LoVo (cell line): Measurements from ENCODE around the gene TAAR5.
"Not testable (repeated sequence)": the region's sequence is repeated elsewhere in the genome, so short reads cannot be mapped to it uniquely, and the experiment has no call there.

Experiments
- DNase-seq: peaks from one replicate; pipeline ENCODE4 v3.0.0-alpha.2; 2016; ENCODE audit warnings: low spot score

Gene TAAR5

DNA sequence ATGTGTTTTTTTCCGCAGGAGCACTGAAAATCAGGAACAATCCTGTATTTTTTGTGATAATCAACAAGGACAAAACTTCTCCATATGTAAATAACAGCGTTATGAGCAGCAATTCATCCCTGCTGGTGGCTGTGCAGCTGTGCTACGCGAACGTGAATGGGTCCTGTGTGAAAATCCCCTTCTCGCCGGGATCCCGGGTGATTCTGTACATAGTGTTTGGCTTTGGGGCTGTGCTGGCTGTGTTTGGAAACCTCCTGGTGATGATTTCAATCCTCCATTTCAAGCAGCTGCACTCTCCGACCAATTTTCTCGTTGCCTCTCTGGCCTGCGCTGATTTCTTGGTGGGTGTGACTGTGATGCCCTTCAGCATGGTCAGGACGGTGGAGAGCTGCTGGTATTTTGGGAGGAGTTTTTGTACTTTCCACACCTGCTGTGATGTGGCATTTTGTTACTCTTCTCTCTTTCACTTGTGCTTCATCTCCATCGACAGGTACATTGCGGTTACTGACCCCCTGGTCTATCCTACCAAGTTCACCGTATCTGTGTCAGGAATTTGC lies 19.2 kb downstream of the TAAR5 start, which contains the start of gene TAAR6:
TSS of gene TAAR6 (plus strand) at position 102 of the 557 bp plus-strand sequence. CDS start at position 102, 0 bp downstream.
- DNase-seq = no peak

DNA sequence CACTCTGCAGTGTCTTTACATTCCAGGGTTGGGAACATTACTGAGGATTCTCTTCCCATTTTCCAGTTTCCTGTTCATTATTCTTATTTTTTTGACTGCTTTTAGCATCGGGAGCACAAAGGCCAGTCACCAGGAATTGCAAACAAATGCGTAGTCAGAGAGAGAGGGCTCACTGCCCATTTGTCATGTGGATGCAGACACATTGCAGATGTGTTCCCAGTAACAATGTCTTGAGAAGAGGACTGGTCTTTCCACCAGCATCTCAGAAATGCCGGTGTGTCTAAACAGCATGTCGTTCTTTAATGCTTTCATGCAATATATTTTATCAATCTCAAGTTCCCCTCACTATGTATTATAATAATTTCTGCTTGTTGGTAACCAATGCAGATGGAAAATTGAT lies 20.4 kb downstream of the TAAR5 start:
- DNase-seq = no peak

DNA sequence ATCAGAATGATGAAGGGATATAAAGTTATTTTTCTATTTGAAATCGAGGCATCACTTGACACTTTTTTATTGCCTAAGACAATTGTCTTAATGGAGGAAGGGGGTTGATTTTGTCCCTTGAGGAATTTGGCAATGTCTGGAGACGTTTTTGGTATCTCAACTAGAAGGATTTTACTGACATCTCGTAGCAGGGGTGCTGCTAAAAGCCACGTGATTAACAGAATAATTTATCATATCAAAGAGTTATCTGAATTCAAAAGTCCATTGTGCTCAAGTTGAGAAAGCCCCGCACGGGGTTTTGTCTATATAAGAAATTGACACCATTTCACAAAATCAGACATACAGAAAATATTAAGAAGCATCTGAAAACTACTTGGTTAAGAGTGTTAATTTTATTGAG lies 20.9 kb downstream of the TAAR5 start:
- DNase-seq = no peak

DNA sequence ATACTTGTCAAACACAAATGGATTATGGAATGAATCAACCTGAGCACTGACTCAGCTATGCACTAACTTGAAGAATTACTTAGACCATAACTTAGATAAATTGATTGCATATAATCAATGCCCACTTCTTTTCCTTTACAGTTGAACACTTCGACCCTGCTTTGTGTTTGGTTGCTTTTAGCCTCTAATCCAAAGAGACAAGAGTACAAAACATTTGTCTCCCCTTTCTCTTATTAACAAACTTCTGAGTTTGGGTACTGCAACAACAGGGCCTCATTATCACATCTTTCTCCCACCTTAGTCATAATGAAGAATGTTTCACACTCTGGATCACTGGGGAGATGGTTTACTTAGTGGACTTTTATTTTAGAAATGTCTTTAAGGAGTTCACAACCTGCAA lies 22.0 kb downstream of the TAAR5 start:
- no peak for DNase-seq

DNA sequence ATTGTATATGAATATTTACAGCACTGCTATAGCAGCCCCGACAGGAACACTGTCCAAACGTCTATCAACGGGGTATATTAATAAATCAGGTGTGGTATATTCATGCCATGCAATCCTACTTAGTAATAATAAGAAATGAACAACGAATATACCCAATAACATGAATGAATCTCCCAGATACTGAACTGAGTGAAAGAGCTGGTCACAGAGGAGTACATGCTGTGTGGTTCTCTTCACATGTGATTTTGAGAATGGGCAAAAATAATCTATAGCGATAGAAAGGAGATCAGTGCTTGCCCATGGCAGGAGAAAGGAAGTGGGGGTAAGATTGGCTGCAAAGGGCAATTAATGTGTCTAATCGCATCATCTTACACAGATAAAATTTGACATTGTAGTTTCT lies 23.1 kb downstream of the TAAR5 start:
- no peak for DNase-seq

DNA sequence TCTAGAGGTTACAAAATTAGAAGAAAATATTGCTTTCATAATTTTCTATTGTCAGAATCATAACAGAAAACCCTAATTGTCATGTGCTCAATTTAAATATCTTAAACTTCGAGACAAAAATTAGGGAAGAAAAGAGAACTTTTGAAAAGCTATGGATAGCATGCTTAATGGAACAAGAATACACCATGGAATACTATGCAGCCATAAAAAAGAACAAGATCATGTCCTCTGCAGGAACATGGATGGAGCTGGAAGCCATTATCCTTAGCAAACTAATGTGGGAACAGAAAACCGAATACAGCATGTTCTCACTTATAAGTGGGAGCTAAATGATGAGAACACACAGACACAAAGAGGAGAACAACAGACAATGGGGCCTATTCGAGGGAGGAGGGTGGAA lies 29.5 kb downstream of the TAAR5 start:
- DNase-seq = not testable (repeated sequence)

DNA sequence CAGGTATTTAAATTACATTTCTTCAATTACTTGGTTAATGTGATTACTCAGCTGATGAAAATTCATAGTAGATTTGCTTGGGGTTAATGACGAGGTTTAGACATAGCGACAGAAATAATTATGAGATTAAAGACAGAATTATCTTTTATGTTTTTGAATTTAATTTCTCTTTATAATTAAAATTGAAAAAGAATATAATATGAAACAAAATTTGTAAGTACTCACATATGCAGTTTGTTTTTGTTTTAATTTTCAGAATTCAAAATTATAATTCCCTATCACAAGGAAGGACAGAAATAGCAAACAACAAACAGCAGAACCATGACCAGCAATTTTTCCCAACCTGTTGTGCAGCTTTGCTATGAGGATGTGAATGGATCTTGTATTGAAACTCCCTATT lies 37.2 kb downstream of the TAAR5 start, which contains the start of gene TAAR8:
TSS of gene TAAR8 (plus strand) at position 301 of the 400 bp plus-strand sequence. CDS start at position 322, 21 bp downstream.
- no peak for DNase-seq

DNA sequence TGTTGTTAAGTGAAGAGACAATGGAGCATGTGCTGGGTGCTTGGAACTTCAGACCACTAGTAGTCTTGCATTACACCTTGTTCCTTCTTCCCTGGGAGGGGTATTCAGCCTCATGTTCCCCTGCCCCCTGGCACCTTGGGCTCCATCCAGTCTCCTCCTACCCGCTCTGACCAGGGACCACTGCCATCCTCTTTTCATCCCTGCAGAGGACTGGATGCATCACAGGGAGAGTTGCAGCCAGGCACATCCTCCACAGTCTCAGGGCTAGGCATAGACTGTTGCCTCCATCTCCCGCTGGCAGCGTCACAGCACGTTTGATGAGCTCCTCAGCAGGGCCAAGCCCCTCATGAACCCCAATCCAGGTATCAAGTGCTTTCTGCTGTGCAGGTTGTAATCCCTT lies 38.3 kb downstream of the TAAR5 start:
- no peak for DNase-seq

DNA sequence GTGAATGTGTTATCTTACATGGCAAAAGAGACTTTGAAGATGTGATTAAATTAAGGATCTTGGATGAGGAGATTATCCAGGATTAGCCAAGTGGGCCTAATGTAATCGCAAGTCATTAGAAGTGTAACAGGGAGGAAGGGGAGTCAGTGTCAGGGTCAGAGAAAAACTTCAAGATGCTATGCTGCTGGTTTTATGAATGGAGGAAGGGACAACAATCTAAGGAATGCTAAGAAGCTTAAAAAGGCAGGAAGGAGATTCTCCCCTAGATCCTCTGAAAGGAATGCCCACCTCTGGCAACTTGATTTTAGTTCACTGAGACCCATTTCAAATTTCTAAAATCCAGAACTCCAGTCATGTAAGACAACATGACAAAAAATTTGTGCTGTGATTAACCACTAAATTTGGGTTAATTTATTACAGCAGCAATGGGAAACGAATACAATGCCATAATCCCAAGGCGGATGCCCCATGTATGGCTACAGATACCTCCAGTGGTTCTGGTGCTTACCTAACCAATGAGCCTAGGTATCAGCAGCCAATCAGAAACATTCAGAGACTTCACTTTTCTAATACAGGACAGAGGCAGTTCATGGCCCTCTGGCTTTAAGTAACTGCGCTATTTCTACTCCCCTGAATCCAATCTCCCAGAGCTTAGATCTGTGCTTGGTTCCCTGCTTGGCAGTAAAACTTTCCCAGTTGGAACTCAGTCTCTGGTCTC lies 40.6 kb downstream of the TAAR5 start:
- DNase-seq = no peak

DNA sequence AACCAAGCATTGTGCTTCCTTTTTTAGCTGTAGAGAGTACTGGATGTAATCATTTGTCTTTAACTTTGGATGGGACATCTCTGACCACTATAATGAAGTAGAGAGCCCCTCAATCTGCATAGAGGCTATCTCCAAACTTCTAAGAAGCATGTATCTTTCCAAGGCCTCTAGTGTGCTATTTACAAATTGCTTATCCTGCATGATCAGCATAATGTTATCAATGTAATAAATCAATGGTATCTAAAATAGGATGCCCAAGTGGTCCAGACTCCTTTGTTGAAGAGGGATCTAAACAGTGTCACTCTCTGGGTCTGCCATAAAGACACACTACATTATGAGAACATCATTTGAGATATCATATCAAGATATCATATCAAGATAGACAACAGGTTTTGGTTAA lies 44.7 kb downstream of the TAAR5 start:
- DNase-seq = no peak
